K562 (cell line): ENCODE measurements around the gene SLC22A9. TPM values are rescaled to one million over a fixed set of nuclear protein-coding genes. Genes with fewer than 3 reads are reported as not detected.

Source experiments
- ATAC-seq: fragments of 200-7000 bp; cut with Tn5 transposase; 3 replicates; pipeline ENCODE4 v1.9.1; 2020; ENCODE audit warnings: moderate library complexity
- BruUV-seq: library from RNA; stranded (reverse); fragments of 400-500 nt; replicated peaks from 2 replicates; lab custom pipeline; 2021; lab: Mats Ljungman, UMichigan
- CTCF ChIA-PET: fragments of 300-600 bp; formaldehyde crosslinking; extraction: SDS; loops from one replicate; lab custom pipeline; 2021; ENCODE audit warnings: low intra/inter-chr PET ratio; lab: Yijun Ruan, JAX
- POLR2A ChIA-PET: fragments of 300-600, 350-650 bp; sonication (Branson Sonifier 250); formaldehyde crosslinking; extraction: SDS; loops from one replicate; lab custom pipeline; 2021; ENCODE audit warnings: antibody characterized with exemption, inconsistent platforms; lab: Yijun Ruan, JAX
- DNase-seq, 4 experiments: peaks; one replicate each; pipeline versions ENCODE4 v3.0.0 to v3.0.0-alpha.2; 2011 to 2018; ENCODE audit warnings: low spot score in 3 of 4, mixed read lengths in 3 of 4; ENCODE audit errors: extremely low read depth in 1 of 4
- FAIRE-seq: peaks from 2 replicates; lab custom pipeline; 2011; peaks lifted over from hg19 to GRCh38; lab: Jason Lieb, UNC
- H2AFZ ChIP-seq: 2 replicates; pipeline ENCODE4 v1.6.0; 2011; ENCODE audit warnings: low read depth, low read length, control low read depth, inconsistent platforms
- H3K27ac ChIP-seq: fragments of 200-600 bp; 3 replicates; pipeline ENCODE4 v1.8.0; 2011; ENCODE audit warnings: low read depth, mild to moderate bottlenecking, control low read depth, inconsistent platforms, low read length, moderate library complexity, mixed read lengths; ENCODE audit errors: extremely low read depth
- H3K27me3 ChIP-seq, 2 experiments: fragments of 300-600 bp in 1 of 2; 2 replicates in 1 of 2; 3 replicates in 1 of 2; pipeline versions ENCODE4 v1.6.0 to v1.8.0; 2011; ENCODE audit warnings: inconsistent platforms in 2 of 2, low read length in 2 of 2, mild to moderate bottlenecking in 1 of 2, mixed read lengths in 1 of 2, moderate library complexity in 1 of 2; ENCODE audit not compliant: control insufficient read depth in 2 of 2, insufficient read depth in 2 of 2
- H3K36me3 ChIP-seq: fragments of 300-600 bp; 3 replicates; pipeline ENCODE4 v1.8.0; 2011; ENCODE audit warnings: mild to moderate bottlenecking, low read length, inconsistent platforms; ENCODE audit not compliant: control insufficient read depth, insufficient read depth
- H3K4me1 ChIP-seq, 2 experiments: fragments of 200-600 bp in 1 of 2; replicated peaks in 1 of 2; 2 replicates in 1 of 2; 3 replicates in 1 of 2; pipeline versions ENCODE4 v1.5.1 to v1.8.0; 2011; ENCODE audit warnings: inconsistent platforms in 2 of 2, low read length in 2 of 2, mild to moderate bottlenecking in 1 of 2, mixed read lengths in 1 of 2, moderate library complexity in 1 of 2; ENCODE audit not compliant: control insufficient read depth in 2 of 2, insufficient read depth in 2 of 2
- H3K4me2 ChIP-seq: 2 replicates; pipeline ENCODE4 v1.6.1; 2011; ENCODE audit warnings: low read length, control low read depth, inconsistent platforms, mixed read lengths; ENCODE audit not compliant: insufficient read depth
- H3K4me3 ChIP-seq: fragments of 200-600 bp; sonication (generic), shearing (Covaris generic); 2 replicates; pipeline ENCODE4 v1.5.1; 2016; ENCODE audit warnings: control low read depth, inconsistent platforms
- H3K79me2 ChIP-seq: fragments of 200-600 bp; 3 replicates; pipeline ENCODE4 v1.8.0; 2011; ENCODE audit warnings: low read length, inconsistent platforms; ENCODE audit not compliant: control insufficient read depth, insufficient read depth
- H3K9ac ChIP-seq, 2 experiments: 2 replicates each; pipeline versions ENCODE4 v1.6.0 to v1.6.1; 2011; ENCODE audit warnings: low read depth in 2 of 2, low read length in 2 of 2, control low read depth in 1 of 2, inconsistent platforms in 1 of 2, mild to moderate bottlenecking in 1 of 2, mixed read lengths in 1 of 2; ENCODE audit not compliant: insufficient read depth in 1 of 2
- H3K9me1 ChIP-seq: one replicate; pipeline ENCODE4 v1.6.0; 2011; ENCODE audit warnings: inconsistent platforms, mild to moderate bottlenecking, low read length, moderate library complexity; ENCODE audit not compliant: control insufficient read depth, insufficient read depth
- H3K9me3 ChIP-seq: replicated peaks from 2 replicates; pipeline ENCODE4 v1.5.1; 2011; ENCODE audit warnings: low read depth, low read length, inconsistent platforms; ENCODE audit not compliant: control insufficient read depth, insufficient read depth
- H4K20me1 ChIP-seq: replicated peaks from 2 replicates; pipeline ENCODE4 v1.6.1; 2011; ENCODE audit warnings: low read length, inconsistent platforms, mixed read lengths; ENCODE audit not compliant: control insufficient read depth, insufficient read depth
- ARID2 ChIP-seq: fragments of 450-650 bp; IDR thresholded peaks from 2 replicates; pipeline ENCODE4 v1.6.1; 2017; ENCODE audit warnings: antibody characterized with exemption, mild to moderate bottlenecking
- DIDO1 ChIP-seq: fragments of 450-650 bp; IDR thresholded peaks from 2 replicates; pipeline ENCODE4 v1.6.1; 2016; ENCODE audit warnings: low read depth, missing biosample characterization, missing genetic modification characterization
- JUN ChIP-seq, 2 experiments: sonication (generic) in 1 of 2; formaldehyde crosslinking in 1 of 2; IDR thresholded peaks; 2 replicates each; pipeline versions ENCODE4 v1.6.1 to v1.8.0; 2012 to 2022; ENCODE audit warnings: borderline replicate concordance in 2 of 2, mild to moderate bottlenecking in 2 of 2, improper control_type of control experiment in 1 of 2, low read depth in 1 of 2, low read length in 1 of 2, missing genetic modification reagents in 1 of 2
- NONO ChIP-seq, 2 experiments: fragments of 200-400 bp in 1 of 2; fragments of 450-650 bp in 1 of 2; formaldehyde crosslinking in 1 of 2; IDR thresholded peaks; 2 replicates each; pipeline ENCODE4 v1.6.1; 2017; ENCODE audit warnings: low read depth in 2 of 2, mild to moderate bottlenecking in 2 of 2, moderate library complexity in 2 of 2, low read length in 1 of 2
- PCBP2 ChIP-seq: fragments of 200-400 bp; formaldehyde crosslinking; IDR thresholded peaks from 2 replicates; pipeline ENCODE4 v1.6.1; 2018; ENCODE audit warnings: low read length, low read depth, mild to moderate bottlenecking, moderate library complexity; ENCODE audit not compliant: poor library complexity, severe bottlenecking
- POLR2AphosphoS2 ChIP-seq: IDR thresholded peaks from 2 replicates; pipeline ENCODE4 v1.6.1; 2012; ENCODE audit warnings: low read length, improper control_type of control experiment
- SPI1 ChIP-seq: IDR thresholded peaks from 2 replicates; pipeline ENCODE4 v1.6.1; 2011; ENCODE audit warnings: low read depth, low read length, control low read depth, borderline replicate concordance
- SRSF1 ChIP-seq: fragments of 200-400 bp; formaldehyde crosslinking; IDR thresholded peaks from 2 replicates; pipeline ENCODE4 v1.6.1; 2017; ENCODE audit warnings: mild to moderate bottlenecking, low read depth, low read length, moderate library complexity
- WGBS: fragments of 100-300 bp; shearing (Covaris generic); methylation state at CpG from one replicate; pipeline ENCODE4 v1.1.6; 2016; ENCODE audit warnings: low coverage, mixed read lengths; ENCODE audit not compliant: insufficient coverage; ENCODE audit errors: missing lambda C conversion rate; 5-methylcytosine and 5-hydroxymethylcytosine counted together
- in situ Hi-C: fragments of 300-500 bp; cut with MboI; formaldehyde crosslinking; loops from 4 replicates; pipeline ENCODE4 v1.15.0; 2018; ENCODE audit warnings: inconsistent platforms, mixed read lengths
- intact Hi-C: fragments of 100-400 bp; cut with micrococcal nuclease; formaldehyde crosslinking; loops from 2 replicates; pipeline ENCODE4 v1.14.2; 2022
- polyA plus RNA-seq, 8 experiments: library from polyadenylated mRNA; depleted of rRNA in 4 of 8; stranded (reverse) in 5 of 8; unstranded in 3 of 8; fragments of >200 nt; fragmentation: Nextera tagmentation in 2 of 8; fragmentation: Illumina TruSeq in 1 of 8; extraction: Ambion mirVana in 2 of 8; extraction: Trizol in 1 of 8; gene quantifications; 2 replicates each; pipeline versions ENCODE4 v1.2.1 to v1.2.3, GENCODE V29; 2011 to 2014; ENCODE audit warnings: inconsistent platforms in 1 of 8, missing spikeins in 1 of 8
- total RNA-seq, 7 experiments: library from RNA; depleted of rRNA in 6 of 7; stranded (reverse); fragments of >200 nt in 6 of 7; fragmentation: Illumina TruSeq in 2 of 7; extraction: Trizol in 2 of 7; gene quantifications; 2 replicates each; pipeline versions ENCODE4 v1.2.1 to v1.2.3, GENCODE V29; 2011 to 2021; ENCODE audit warnings: low replicate concordance in 1 of 7
- TF ChIP-seq, protein P1 (sequence below): fragments of 450-650 bp; IDR thresholded peaks from 2 replicates; pipeline ENCODE4 v1.6.1; 2017; ENCODE audit warnings: mild to moderate bottlenecking, moderate library complexity
- TF ChIP-seq, protein P2 (sequence below): fragments of 250-450 bp; sonication (Bioruptor Pico); IDR thresholded peaks from 2 replicates; pipeline ENCODE4 v1.4.0; 2020; ENCODE audit warnings: mild to moderate bottlenecking

Gene SLC22A9
- total and polyA plus RNA-seq, 9 of the 15 experiments (the other 6 are each of a cell fraction or from before 2014, with no cell fraction given) = not detected

DNA sequence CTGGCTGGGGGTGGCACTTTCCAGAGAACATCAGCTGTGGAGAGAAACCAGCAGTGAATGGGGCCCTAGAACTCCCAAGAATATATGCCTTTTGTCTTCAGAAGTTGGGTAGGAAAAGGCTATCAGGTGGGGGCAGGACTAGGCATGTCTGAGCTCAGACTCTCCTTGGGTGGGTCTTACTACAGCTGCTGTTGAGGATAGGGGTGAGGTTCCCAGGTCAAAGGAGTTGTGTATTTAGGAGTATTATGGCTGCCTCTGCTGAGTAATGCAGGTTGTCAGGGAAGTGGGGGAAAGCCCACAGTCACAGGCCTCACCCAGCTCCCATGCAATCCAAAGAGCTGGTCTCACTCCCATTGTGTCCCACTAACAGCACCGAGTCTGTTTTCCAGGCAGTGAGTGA is 26.1 kb downstream of the SLC22A9 start (continued):
- no peak for TF ChIP-seq PCBP2
- TF ChIP-seq, protein P1, sequence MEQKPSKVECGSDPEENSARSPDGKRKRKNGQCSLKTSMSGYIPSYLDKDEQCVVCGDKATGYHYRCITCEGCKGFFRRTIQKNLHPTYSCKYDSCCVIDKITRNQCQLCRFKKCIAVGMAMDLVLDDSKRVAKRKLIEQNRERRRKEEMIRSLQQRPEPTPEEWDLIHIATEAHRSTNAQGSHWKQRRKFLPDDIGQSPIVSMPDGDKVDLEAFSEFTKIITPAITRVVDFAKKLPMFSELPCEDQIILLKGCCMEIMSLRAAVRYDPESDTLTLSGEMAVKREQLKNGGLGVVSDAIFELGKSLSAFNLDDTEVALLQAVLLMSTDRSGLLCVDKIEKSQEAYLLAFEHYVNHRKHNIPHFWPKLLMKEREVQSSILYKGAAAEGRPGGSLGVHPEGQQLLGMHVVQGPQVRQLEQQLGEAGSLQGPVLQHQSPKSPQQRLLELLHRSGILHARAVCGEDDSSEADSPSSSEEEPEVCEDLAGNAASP = no peak
- TF ChIP-seq, protein P2, sequence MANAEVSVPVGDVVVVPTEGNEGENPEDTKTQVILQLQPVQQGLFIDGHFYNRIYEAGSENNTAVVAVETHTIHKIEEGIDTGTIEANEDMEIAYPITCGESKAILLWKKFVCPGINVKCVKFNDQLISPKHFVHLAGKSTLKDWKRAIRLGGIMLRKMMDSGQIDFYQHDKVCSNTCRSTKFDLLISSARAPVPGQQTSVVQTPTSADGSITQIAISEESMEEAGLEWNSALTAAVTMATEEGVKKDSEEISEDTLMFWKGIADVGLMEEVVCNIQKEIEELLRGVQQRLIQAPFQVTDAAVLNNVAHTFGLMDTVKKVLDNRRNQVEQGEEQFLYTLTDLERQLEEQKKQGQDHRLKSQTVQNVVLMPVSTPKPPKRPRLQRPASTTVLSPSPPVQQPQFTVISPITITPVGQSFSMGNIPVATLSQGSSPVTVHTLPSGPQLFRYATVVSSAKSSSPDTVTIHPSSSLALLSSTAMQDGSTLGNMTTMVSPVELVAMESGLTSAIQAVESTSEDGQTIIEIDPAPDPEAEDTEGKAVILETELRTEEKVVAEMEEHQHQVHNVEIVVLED = no peak
- no peak for TF ChIP-seq DIDO1 (tag)
- TF ChIP-seq SRSF1 = no peak
- TF ChIP-seq, all 486 proteins: peak for 0

DNA sequence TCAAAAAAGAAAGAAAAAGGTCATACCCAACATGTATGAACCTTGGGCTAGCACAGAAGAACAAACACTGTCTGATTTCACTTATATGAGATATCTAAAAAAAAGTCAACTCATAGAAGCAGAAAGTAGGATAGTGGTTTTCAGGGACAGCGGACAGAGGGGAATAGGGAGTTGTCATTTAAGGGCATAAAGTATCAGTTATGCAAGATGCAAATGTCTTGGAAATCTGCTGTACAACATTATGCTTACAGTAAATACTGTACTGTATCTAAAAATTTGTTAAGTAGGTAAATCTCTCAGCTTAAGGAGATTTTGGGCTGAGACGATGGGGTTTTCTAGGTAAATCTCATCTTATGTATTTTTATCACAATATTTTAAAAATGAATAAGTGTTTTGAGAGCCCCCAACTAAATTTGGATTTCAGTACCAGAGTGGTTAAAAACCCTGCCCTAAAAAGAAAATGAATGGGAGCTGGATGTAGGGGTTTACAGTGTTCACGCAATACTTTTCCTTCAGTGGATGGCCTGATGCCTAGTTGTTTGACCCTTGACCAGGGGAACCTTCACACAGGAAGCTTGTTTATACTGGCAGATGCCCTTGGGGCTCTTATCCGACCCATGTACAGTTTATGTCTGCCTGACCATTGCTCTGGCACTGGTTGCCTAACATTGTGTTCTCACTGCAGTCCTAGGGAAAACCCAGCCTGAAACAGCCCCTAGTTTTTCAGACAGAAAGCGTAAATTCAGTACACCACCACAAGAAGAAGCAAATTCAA is 34.8 kb downstream of the SLC22A9 start:
- H3K4me1 ChIP-seq = no peaks in the 10 kb centered on the region
- TF ChIP-seq ARID2 = no peak
- TF ChIP-seq JUN (IDR thresholded peaks at IDR 0.05; ENCODE audit: borderline replicate concordance, low read depth, low read length) = no peak
- TF ChIP-seq JUN (CRISPR knock-in tag; IDR thresholded peaks at IDR 0.05; ENCODE audit: borderline replicate concordance) = no peak
- TF ChIP-seq SPI1 = no peak
- no peak for TF ChIP-seq POLR2AphosphoS2
- TF ChIP-seq NONO (IDR thresholded peaks at IDR 0.05; ENCODE audit: low read depth in 2 of 2, low read length in 1 of 2) = no peak
- no TSS peak for BruUV-seq

More for the DNA sequence above, 34.8 kb downstream of the SLC22A9 start:
- no peak overlapping the region for H3K9ac ChIP-seq
- no peaks in the 10 kb centered on the region for H3K79me2 ChIP-seq
- 7% methylated on average over 5 of the region's 5 CpGs for WGBS
- POLR2A ChIA-PET = no interaction called here
- ATAC-seq (no peak), DNase-seq (no peak), FAIRE-seq (no peak)
- no peaks in the 10 kb centered on the region for H3K9me1 ChIP-seq
- no peaks in the 10 kb centered on the region for H3K27me3 ChIP-seq
- no peak overlapping the region for H2AFZ ChIP-seq
- in situ Hi-C loops (no loop called here), intact Hi-C loops (no loop called here)
- H3K4me3 ChIP-seq = no peak overlapping the region
- H3K9me3 ChIP-seq = no peaks in the 10 kb centered on the region
- no peaks in the 10 kb centered on the region for H3K36me3 ChIP-seq
- no peaks in the 10 kb centered on the region; the same call in 1 of the 2 replicates for H4K20me1 ChIP-seq
- CTCF ChIA-PET = no interaction called here
- no peak overlapping the region for H3K27ac ChIP-seq
- H3K4me2 ChIP-seq = no peak overlapping the region
